Measurements from ENCODE around the gene CDC42SE2. TPM values are rescaled to one million over a fixed set of nuclear protein-coding genes. Genes with fewer than 3 reads are reported as not detected.
A peak's percentile ranks its signal among the peaks of the same experiment; 100 is the strongest.

CDC42SE2 gene
- total and polyA plus RNA-seq, 10 donors, result 49.6 to 128 (median 102) TPM

GRCh38 chr5:131357739-131358561 lies 94.1 kb downstream of the CDC42SE2 start:
- peak overlapping the region; percentile 0 to 74 (median 54) for H3K27ac ChIP-seq

GRCh38 chr5:131361677-131362315 lies 97.9 kb downstream of the CDC42SE2 start:
- 95 to 97% (median 96%) methylated on average over 15 of the region's 15 CpGs for WGBS, 5 donors
- no peaks in the 10 kb centered on the region for H3K27me3 ChIP-seq (replicated peaks in 1 of 7)
- intact Hi-C loops (cut with DNase I; ENCODE audit: low total_unique reads), result no loop called here

More at GRCh38 chr5:131357739-131358561, 94.1 kb downstream of the CDC42SE2 start:
- TF ChIP-seq CTCF (IDR thresholded peaks at IDR 0.05 in 8 of 11, conservative IDR thresholded peaks at IDR 0.05 in 3 of 11) (no peak), POLR2A (IDR thresholded peaks at IDR 0.05) (no peak), POLR2AphosphoS5 (IDR thresholded peaks at IDR 0.05) (no peak)
- Histone ChIP-seq H3K4me3 (no peak overlapping the region), H3K9me3 (no peaks in the 10 kb centered on the region), H3K27me3 (replicated peaks in 1 of 7) (no peaks in the 10 kb centered on the region), H3K4me1 (peaks cover 28 to 94% (median 52%) of the 10 kb centered on the region in 6 donors), H3K36me3 (peaks cover 0 to 48% (median 18%) of the 10 kb centered on the region in 6 donors)
- no peak for DNase-seq
- 31 to 45% (median 39%) methylated on average over 5 of the region's 5 CpGs for WGBS, 5 donors
- intact Hi-C loops (cut with DNase I; ENCODE audit: low total_unique reads), result no loop called here

GRCh38 chr5:131363811-131364506 lies 100.1 kb downstream of the CDC42SE2 start:
- DNase-seq, result no peak
- H3K36me3 ChIP-seq, result peaks cover 0 to 69% (median 18%) of the 10 kb centered on the region in 6 donors
- peaks cover 15 to 94% (median 46%) of the 10 kb centered on the region in 6 donors for H3K4me1 ChIP-seq
- intact Hi-C loops (cut with DNase I; ENCODE audit: low total_unique reads), result no loop called here
- peak overlapping the region in 1 of 8 donors; percentile 10 for H3K4me3 ChIP-seq
- H3K9me3 ChIP-seq, result peaks cover 0 to 3% (median 0%) of the 10 kb centered on the region in 8 donors
- no peak for TF ChIP-seq POLR2A (IDR thresholded peaks at IDR 0.05)
- no peak for TF ChIP-seq CTCF (IDR thresholded peaks at IDR 0.05 in 8 of 11, conservative IDR thresholded peaks at IDR 0.05 in 3 of 11)
- no peak for TF ChIP-seq POLR2AphosphoS5 (IDR thresholded peaks at IDR 0.05)
- peak overlapping the region in 7 of 8 donors; percentile 31 to 78 (median 61) for H3K27ac ChIP-seq
- 82 to 92% (median 85%) methylated on average over 6 of the region's 6 CpGs for WGBS, 5 donors
- H3K27me3 ChIP-seq (replicated peaks in 1 of 7), result no peaks in the 10 kb centered on the region

More at GRCh38 chr5:131361677-131362315, 97.9 kb downstream of the CDC42SE2 start:
- peak; percentile 8 to 54 (median 39) for TF ChIP-seq POLR2AphosphoS5 (IDR thresholded peaks at IDR 0.05)
- TF ChIP-seq CTCF (IDR thresholded peaks at IDR 0.05 in 8 of 11, conservative IDR thresholded peaks at IDR 0.05 in 3 of 11), result no peak
- no peak for TF ChIP-seq POLR2A (IDR thresholded peaks at IDR 0.05)
- Histone ChIP-seq H3K27ac (peak overlapping the region in 1 of 8 donors; percentile 3), H3K4me1 (peaks cover 23 to 94% (median 54%) of the 10 kb centered on the region in 6 donors), H3K9me3 (no peaks in the 10 kb centered on the region), H3K36me3 (peaks cover 0 to 68% (median 18%) of the 10 kb centered on the region in 6 donors), H3K4me3 (no peak overlapping the region)
- no peak for DNase-seq

Data from spleen (tissue), 11 donors.